Gastroesophageal sphincter (tissue), 3 donors: ENCODE results near the gene KHDRBS1.

Experiments
- CTCF ChIP-seq, 4 experiments: fragments of 200-600 bp in 2 of 4; fragments of 450-650 bp in 2 of 4; sonication (generic) in 1 of 4; IDR thresholded peaks; one replicate each; pipeline ENCODE4 v1.5.1; 2017 to 2019; ENCODE audit warnings: antibody characterized with exemption in 4 of 4, mild to moderate bottlenecking in 2 of 4, moderate library complexity in 2 of 4
- EP300 ChIP-seq: sonication (generic); formaldehyde crosslinking; IDR thresholded peaks from one replicate; pipeline ENCODE4 v1.6.1; 2017; ENCODE audit warnings: antibody characterized with exemption, mild to moderate bottlenecking
- POLR2A ChIP-seq, 2 donors: fragments of 450-650 bp; IDR thresholded peaks; one replicate each; pipeline ENCODE4 v1.6.1; 2017; ENCODE audit warnings: antibody characterized with exemption in 2 of 2, mild to moderate bottlenecking in 2 of 2, moderate library complexity in 1 of 2
- POLR2AphosphoS5 ChIP-seq: sonication (generic); formaldehyde crosslinking; IDR thresholded peaks from one replicate; pipeline ENCODE4 v1.6.1; 2017; ENCODE audit warnings: antibody characterized with exemption

- TF ChIP-seq CTCF (IDR thresholded peaks at IDR 0.05) (peak in 1 of 4 experiments; percentile 3), POLR2A (IDR thresholded peaks at IDR 0.05) (no peak), POLR2AphosphoS5 (peak; percentile 23), EP300 (no peak)
Measured at GRCh38 chr1:32014199-32014947, 705 bp downstream of the KHDRBS1 start.
